ENCODE data around the gene TVP23B.

DNA sequence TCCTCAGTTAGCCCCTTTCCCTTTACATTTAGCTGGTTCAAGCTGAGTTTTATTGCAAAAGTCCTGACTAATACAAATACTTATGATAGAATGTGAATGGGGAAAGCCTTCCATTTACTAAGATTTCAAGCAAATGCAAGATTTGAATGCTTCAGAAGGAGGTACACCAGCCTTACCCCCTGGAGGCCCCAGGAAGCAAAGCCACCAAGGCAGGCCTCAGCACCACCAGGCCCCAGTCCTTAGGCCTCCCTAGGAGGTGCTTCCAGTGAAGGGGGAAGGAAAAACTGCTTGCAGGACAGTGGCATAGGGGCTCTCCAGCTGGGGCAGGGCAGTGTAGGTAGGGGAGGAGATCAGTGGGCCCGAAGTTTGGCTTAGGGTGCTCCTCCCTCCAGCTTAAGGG, 69.7 kb downstream of the TVP23B start:
- TF ChIP-seq, protein P1, sequence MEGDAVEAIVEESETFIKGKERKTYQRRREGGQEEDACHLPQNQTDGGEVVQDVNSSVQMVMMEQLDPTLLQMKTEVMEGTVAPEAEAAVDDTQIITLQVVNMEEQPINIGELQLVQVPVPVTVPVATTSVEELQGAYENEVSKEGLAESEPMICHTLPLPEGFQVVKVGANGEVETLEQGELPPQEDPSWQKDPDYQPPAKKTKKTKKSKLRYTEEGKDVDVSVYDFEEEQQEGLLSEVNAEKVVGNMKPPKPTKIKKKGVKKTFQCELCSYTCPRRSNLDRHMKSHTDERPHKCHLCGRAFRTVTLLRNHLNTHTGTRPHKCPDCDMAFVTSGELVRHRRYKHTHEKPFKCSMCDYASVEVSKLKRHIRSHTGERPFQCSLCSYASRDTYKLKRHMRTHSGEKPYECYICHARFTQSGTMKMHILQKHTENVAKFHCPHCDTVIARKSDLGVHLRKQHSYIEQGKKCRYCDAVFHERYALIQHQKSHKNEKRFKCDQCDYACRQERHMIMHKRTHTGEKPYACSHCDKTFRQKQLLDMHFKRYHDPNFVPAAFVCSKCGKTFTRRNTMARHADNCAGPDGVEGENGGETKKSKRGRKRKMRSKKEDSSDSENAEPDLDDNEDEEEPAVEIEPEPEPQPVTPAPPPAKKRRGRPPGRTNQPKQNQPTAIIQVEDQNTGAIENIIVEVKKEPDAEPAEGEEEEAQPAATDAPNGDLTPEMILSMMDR (conservative IDR thresholded peaks at IDR 0.05; ENCODE audit: low read depth, low read length) = no peak
- TF ChIP-seq EZH2 (IDR thresholded peaks at IDR 0.05; ENCODE audit: borderline replicate concordance, low read depth, low read length, poor library complexity, severe bottlenecking) = no peak

All from A673 (cell line).